WTC11 (cell line): ENCODE data around the gene IGSF10. TPM values are rescaled to one million over a fixed set of nuclear protein-coding genes. Genes with fewer than 3 reads are reported as not detected.

ENCODE experiments used
- ATAC-seq: fragments of 200-7000 bp; cut with Tn5 transposase; 2 replicates; pipeline ENCODE4 v1.10.0; 2021; ENCODE audit warnings: mild to moderate bottlenecking, moderate library complexity
- CTCF ChIA-PET: fragments of 300-600 bp; sonication (Branson Sonifier 250); formaldehyde crosslinking; loops from one replicate; lab custom pipeline; 2021; ENCODE audit warnings: antibody characterized with exemption; lab: Charles Lee
- POLR2A ChIA-PET: fragments of 350-600 bp; sonication (Branson Sonifier 250); formaldehyde crosslinking; loops from one replicate; lab custom pipeline; 2021; ENCODE audit warnings: antibody characterized with exemption; lab: Charles Lee
- DNase-seq: peaks from one replicate; pipeline ENCODE4 v3.0.0; 2021; ENCODE audit warnings: low spot score
- H3K27ac Mint-ChIP-seq: 2 replicates; pipeline ENCODE4 v1.8.0; 2021; ENCODE audit warnings: mixed read lengths
- H3K27me3 Mint-ChIP-seq: 2 replicates; pipeline ENCODE4 v1.8.0; 2021; ENCODE audit warnings: low read depth, mild to moderate bottlenecking, moderate library complexity, mixed read lengths
- H3K36me3 Mint-ChIP-seq: 2 replicates; pipeline ENCODE4 v1.8.0; 2021; ENCODE audit warnings: mixed read lengths
- H3K4me1 Mint-ChIP-seq: 2 replicates; pipeline ENCODE4 v1.8.0; 2022; ENCODE audit warnings: mixed read lengths
- H3K4me3 Mint-ChIP-seq: 2 replicates; pipeline ENCODE4 v1.8.0; 2021; ENCODE audit warnings: mild to moderate bottlenecking, moderate library complexity, mixed read lengths
- H3K9me3 Mint-ChIP-seq: 2 replicates; pipeline ENCODE4 v1.8.0; 2021; ENCODE audit warnings: mixed read lengths
- ATF1 ChIP-seq: sonication (generic); formaldehyde crosslinking; IDR thresholded peaks from 2 replicates; pipeline ENCODE4 v1.8.1; 2023; ENCODE audit warnings: mild to moderate bottlenecking, moderate library complexity, missing genetic modification reagents
- CBFB ChIP-seq: sonication (generic); formaldehyde crosslinking; IDR thresholded peaks from 2 replicates; pipeline ENCODE4 v1.8.1; 2022; ENCODE audit warnings: mild to moderate bottlenecking, low read depth, missing genetic modification reagents
- ERG ChIP-seq: fragments of 250-450 bp; sonication (Bioruptor Pico); IDR thresholded peaks from 2 replicates; pipeline ENCODE4 v1.8.0; 2021; ENCODE audit warnings: mild to moderate bottlenecking
- ETV6 ChIP-seq: sonication (generic); formaldehyde crosslinking; IDR thresholded peaks from 2 replicates; pipeline ENCODE4 v1.8.1; 2022; ENCODE audit warnings: mild to moderate bottlenecking, missing genetic modification reagents
- FOXK1 ChIP-seq: sonication (generic); formaldehyde crosslinking; IDR thresholded peaks from 2 replicates; pipeline ENCODE4 v1.8.0; 2022; ENCODE audit warnings: mild to moderate bottlenecking, moderate library complexity, missing genetic modification reagents
- GABPB1 ChIP-seq: sonication (generic); formaldehyde crosslinking; IDR thresholded peaks from 2 replicates; pipeline ENCODE4 v1.8.1; 2023; ENCODE audit warnings: mild to moderate bottlenecking, missing genetic modification reagents
- HMGA2 ChIP-seq: fragments of 250-450 bp; sonication (Bioruptor Pico); IDR thresholded peaks from 2 replicates; pipeline ENCODE4 v1.4.0; 2021; ENCODE audit warnings: mild to moderate bottlenecking, moderate library complexity
- HMGXB4 ChIP-seq: sonication (generic); formaldehyde crosslinking; IDR thresholded peaks from 2 replicates; pipeline ENCODE4 v1.8.1; 2023; ENCODE audit warnings: mild to moderate bottlenecking, moderate library complexity, missing genetic modification reagents
- JUN ChIP-seq: sonication (generic); formaldehyde crosslinking; IDR thresholded peaks from 2 replicates; pipeline ENCODE4 v1.8.0; 2023; ENCODE audit warnings: mild to moderate bottlenecking, missing genetic modification reagents
- KAT7 ChIP-seq: sonication (generic); formaldehyde crosslinking; IDR thresholded peaks from 2 replicates; pipeline ENCODE4 v1.8.1; 2023; ENCODE audit warnings: missing genetic modification reagents, mild to moderate bottlenecking, borderline replicate concordance
- NFE2L1 ChIP-seq: sonication (generic); formaldehyde crosslinking; IDR thresholded peaks from 2 replicates; pipeline ENCODE4 v1.8.1; 2023; ENCODE audit warnings: missing genetic modification reagents
- NR1H2 ChIP-seq: sonication (generic); formaldehyde crosslinking; IDR thresholded peaks from 2 replicates; pipeline ENCODE4 v1.9.0; 2021; ENCODE audit warnings: mild to moderate bottlenecking, moderate library complexity, missing genetic modification reagents
- OVOL2 ChIP-seq: fragments of 250-450 bp; sonication (Bioruptor Pico); IDR thresholded peaks from 2 replicates; pipeline ENCODE4 v1.9.0; 2021; ENCODE audit warnings: mild to moderate bottlenecking, borderline replicate concordance
- RORB ChIP-seq: fragments of 250-450 bp; sonication (Bioruptor Pico); IDR thresholded peaks from 2 replicates; pipeline ENCODE4 v1.9.0; 2021; ENCODE audit warnings: mild to moderate bottlenecking
- SOX15 ChIP-seq: fragments of 250-450 bp; sonication (Bioruptor Pico); IDR thresholded peaks from 2 replicates; pipeline ENCODE4 v1.9.0; 2021; ENCODE audit warnings: mild to moderate bottlenecking
- ZNF138 ChIP-seq: sonication (generic); formaldehyde crosslinking; conservative IDR thresholded peaks from 2 replicates; pipeline ENCODE4 v1.8.1; 2022; ENCODE audit warnings: mild to moderate bottlenecking, moderate library complexity, missing genetic modification reagents
- ZNF263 ChIP-seq: sonication (generic); formaldehyde crosslinking; IDR thresholded peaks from 2 replicates; pipeline ENCODE4 v1.8.1; 2022; ENCODE audit warnings: low read depth, mild to moderate bottlenecking, moderate library complexity, missing genetic modification reagents
- ZNF281 ChIP-seq: sonication (generic); formaldehyde crosslinking; IDR thresholded peaks from 2 replicates; pipeline ENCODE4 v1.8.0; 2023; ENCODE audit warnings: mild to moderate bottlenecking, missing genetic modification reagents
- ZNF396 ChIP-seq: fragments of 250-450 bp; sonication (Bioruptor Pico); IDR thresholded peaks from 2 replicates; pipeline ENCODE4 v1.8.0; 2021; ENCODE audit warnings: mild to moderate bottlenecking, moderate library complexity, borderline replicate concordance
- ZNF532 ChIP-seq: fragments of 250-450 bp; sonication (Bioruptor Pico); IDR thresholded peaks from 2 replicates; pipeline ENCODE4 v1.9.0; 2021; ENCODE audit warnings: mild to moderate bottlenecking, borderline replicate concordance
- total RNA-seq: library from RNA; stranded (reverse); gene quantifications from 3 replicates; pipeline ENCODE4 v1.2.3, GENCODE V29; 2021
- TF ChIP-seq, protein P1 (sequence below): sonication (generic); formaldehyde crosslinking; IDR thresholded peaks from 2 replicates; pipeline ENCODE4 v1.8.0; 2022; ENCODE audit warnings: mild to moderate bottlenecking, missing genetic modification reagents
- TF ChIP-seq, protein P2 (sequence below): fragments of 250-450 bp; sonication (Bioruptor Pico); IDR thresholded peaks from 2 replicates; pipeline ENCODE4 v1.9.0; 2021; ENCODE audit warnings: moderate library complexity, mild to moderate bottlenecking, inconsistent platforms, borderline replicate concordance
- TF ChIP-seq, protein P3 (sequence below): sonication (generic); formaldehyde crosslinking; conservative IDR thresholded peaks from 2 replicates; pipeline ENCODE4 v1.8.1; 2022; ENCODE audit warnings: mild to moderate bottlenecking, missing genetic modification reagents

The IGSF10 gene
- total RNA-seq, 1 experiment from 2014 or later: 0.70 TPM

DNA sequence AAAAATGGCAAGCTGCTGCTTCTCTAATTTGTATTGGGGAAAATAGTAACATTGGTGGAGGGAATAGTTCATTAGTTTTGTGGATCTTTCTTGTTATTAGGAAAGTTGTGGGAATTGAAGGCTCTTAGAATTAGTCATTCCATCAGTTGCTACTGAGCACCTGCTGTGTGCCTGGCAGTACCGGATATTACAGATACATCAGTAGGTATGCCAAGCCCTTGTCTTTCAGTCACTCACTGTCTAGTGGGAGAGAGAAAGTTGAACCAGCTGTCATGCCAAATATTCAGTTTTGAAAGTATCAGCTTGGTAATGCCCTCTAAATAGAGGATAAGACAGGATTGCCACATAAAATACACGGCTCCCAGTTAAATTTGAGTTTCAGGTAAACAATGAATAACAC lies 32.5 kb downstream of the IGSF10 start:
- Mint-ChIP-seq H3K9me3 (peaks cover 5% of the 10 kb centered on the region), H3K27ac (no peak overlapping the region), H3K27me3 (peaks cover 18% of the 10 kb centered on the region), H3K4me1 (peaks cover 43% of the 10 kb centered on the region), H3K4me3 (no peak overlapping the region), H3K36me3 (peaks cover 20% of the 10 kb centered on the region)
- POLR2A ChIA-PET: no interaction called here
- no peak for TF ChIP-seq NFE2L1 (CRISPR knock-in tag)
- no peak for TF ChIP-seq HMGA2 (CRISPR knock-in tag)
- TF ChIP-seq JUN (CRISPR knock-in tag): no peak
- no peak for TF ChIP-seq GABPB1 (CRISPR knock-in tag)
- TF ChIP-seq ZNF281 (CRISPR knock-in tag): no peak
- no peak for TF ChIP-seq ETV6 (CRISPR knock-in tag)
- TF ChIP-seq, protein P1, sequence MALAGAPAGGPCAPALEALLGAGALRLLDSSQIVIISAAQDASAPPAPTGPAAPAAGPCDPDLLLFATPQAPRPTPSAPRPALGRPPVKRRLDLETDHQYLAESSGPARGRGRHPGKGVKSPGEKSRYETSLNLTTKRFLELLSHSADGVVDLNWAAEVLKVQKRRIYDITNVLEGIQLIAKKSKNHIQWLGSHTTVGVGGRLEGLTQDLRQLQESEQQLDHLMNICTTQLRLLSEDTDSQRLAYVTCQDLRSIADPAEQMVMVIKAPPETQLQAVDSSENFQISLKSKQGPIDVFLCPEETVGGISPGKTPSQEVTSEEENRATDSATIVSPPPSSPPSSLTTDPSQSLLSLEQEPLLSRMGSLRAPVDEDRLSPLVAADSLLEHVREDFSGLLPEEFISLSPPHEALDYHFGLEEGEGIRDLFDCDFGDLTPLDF (CRISPR knock-in tag): no peak
- no peak for TF ChIP-seq ZNF396 (CRISPR knock-in tag)
- CTCF ChIA-PET: no interaction called here
- DNase-seq (no peak), ATAC-seq (no peak)

DNA sequence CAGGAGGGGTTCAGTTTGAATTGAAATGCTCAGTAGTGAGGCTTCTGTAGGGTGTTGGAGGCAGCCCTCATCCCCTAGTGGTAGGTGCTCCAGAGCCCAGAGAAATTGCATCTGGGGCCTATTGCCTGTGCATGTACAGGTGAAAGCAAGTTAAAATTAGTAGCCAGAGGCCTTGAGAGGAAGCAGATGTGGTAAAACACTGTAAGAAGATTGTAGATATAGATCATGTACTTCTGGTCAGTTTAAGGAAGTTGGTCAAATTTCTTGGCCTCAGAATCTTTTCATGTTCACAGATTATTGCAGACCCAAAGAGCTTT lies 34.6 kb downstream of the IGSF10 start:
- Mint-ChIP-seq H3K27me3 (peaks cover 18% of the 10 kb centered on the region), H3K36me3 (peaks cover 17% of the 10 kb centered on the region), H3K27ac (no peak overlapping the region), H3K9me3 (peaks cover 5% of the 10 kb centered on the region), H3K4me1 (peaks cover 32% of the 10 kb centered on the region), H3K4me3 (no peak overlapping the region)
- POLR2A ChIA-PET: no interaction called here
- CTCF ChIA-PET: interaction anchor here (0.7 to 2.0 kb wide), 8 partner anchors 13 to 413 kb away, joined by 3 to 6 read pairs (median 4); partner anchors contain the start of gene IGSF10
- DNase-seq (no peak), ATAC-seq (peak; percentile 62)
- TF ChIP-seq FOXK1 (CRISPR knock-in tag): no peak
- no peak for TF ChIP-seq ZNF532
- TF ChIP-seq OVOL2 (CRISPR knock-in tag): no peak
- TF ChIP-seq ERG (CRISPR knock-in tag): no peak
- TF ChIP-seq, protein P2, sequence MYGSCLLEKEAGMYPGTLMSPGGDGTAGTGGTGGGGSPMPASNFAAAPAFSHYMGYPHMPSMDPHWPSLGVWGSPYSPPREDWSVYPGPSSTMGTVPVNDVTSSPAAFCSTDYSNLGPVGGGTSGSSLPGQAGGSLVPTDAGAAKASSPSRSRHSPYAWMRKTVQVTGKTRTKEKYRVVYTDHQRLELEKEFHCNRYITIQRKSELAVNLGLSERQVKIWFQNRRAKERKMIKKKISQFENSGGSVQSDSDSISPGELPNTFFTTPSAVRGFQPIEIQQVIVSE: no peak
- no peak for TF ChIP-seq NR1H2 (CRISPR knock-in tag)
- no peak for TF ChIP-seq ZNF263 (CRISPR knock-in tag)
- TF ChIP-seq, protein P3, sequence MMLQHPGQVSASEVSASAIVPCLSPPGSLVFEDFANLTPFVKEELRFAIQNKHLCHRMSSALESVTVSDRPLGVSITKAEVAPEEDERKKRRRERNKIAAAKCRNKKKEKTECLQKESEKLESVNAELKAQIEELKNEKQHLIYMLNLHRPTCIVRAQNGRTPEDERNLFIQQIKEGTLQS: no peak
- TF ChIP-seq RORB (CRISPR knock-in tag): no peak
- TF ChIP-seq KAT7 (CRISPR knock-in tag): no peak
- TF ChIP-seq ATF1 (CRISPR knock-in tag): no peak
- TF ChIP-seq CBFB: no peak
- TF ChIP-seq SOX15 (CRISPR knock-in tag): no peak
- TF ChIP-seq ZNF138 (CRISPR knock-in tag): no peak
- TF ChIP-seq HMGXB4 (CRISPR knock-in tag): no peak
